Tibial artery (tissue), 4 donors: ENCODE results near the gene RHOA.

Source experiments
- DNase-seq, 2 donors: peaks; one replicate each; pipeline ENCODE4 v3.0.0-alpha.2; 2019
- H3K27ac ChIP-seq, 2 donors: fragments of 200-600 bp; sonication (generic) in 1 of 2; 1 replicate in 1 of 2; 2 replicates in 1 of 2; pipeline ENCODE4 v1.5.1; 2018 to 2019; ENCODE audit warnings: mild to moderate bottlenecking in 1 of 2
- H3K27me3 ChIP-seq, 2 donors: fragments of 200-600 bp; sonication (generic) in 1 of 2; one replicate each; pipeline versions ENCODE4 v1.5.1 to v1.6.0; 2016 to 2019
- H3K36me3 ChIP-seq, 3 donors: fragments of 200-600 bp; sonication (generic) in 2 of 3; one replicate each; pipeline ENCODE4 v1.5.1; 2016 to 2019; ENCODE audit warnings: mild to moderate bottlenecking in 2 of 3
- H3K4me1 ChIP-seq, 4 donors: fragments of 200-600 bp; sonication (generic) in 2 of 4; 1 replicate in 3 of 4; 2 replicates in 1 of 4; pipeline ENCODE4 v1.5.1; 2016 to 2019
- H3K4me3 ChIP-seq, 2 donors: fragments of 200-600 bp; sonication (generic) in 1 of 2; 1 replicate in 1 of 2; 2 replicates in 1 of 2; pipeline ENCODE4 v1.5.1; 2018 to 2019; ENCODE audit warnings: mild to moderate bottlenecking in 2 of 2
- H3K9me3 ChIP-seq, 3 donors: fragments of 200-600 bp; sonication (generic) in 1 of 3; one replicate each; pipeline ENCODE4 v1.5.1; 2016 to 2019
- intact Hi-C: fragments of 100-400 bp; cut with DNase I; formaldehyde crosslinking; loops from one replicate; pipeline ENCODE4 v1.15.0; 2023; ENCODE audit warnings: low total_unique reads
- TF ChIP-seq, protein P1 (sequence below), 2 experiments: fragments of 200-600 bp in 1 of 2; fragments of 450-650 bp in 1 of 2; IDR thresholded peaks; one replicate each; pipeline ENCODE4 v1.5.1; 2017 to 2019; ENCODE audit warnings: antibody characterized with exemption in 2 of 2, mild to moderate bottlenecking in 1 of 2, moderate library complexity in 1 of 2

The RHOA gene

DNA sequence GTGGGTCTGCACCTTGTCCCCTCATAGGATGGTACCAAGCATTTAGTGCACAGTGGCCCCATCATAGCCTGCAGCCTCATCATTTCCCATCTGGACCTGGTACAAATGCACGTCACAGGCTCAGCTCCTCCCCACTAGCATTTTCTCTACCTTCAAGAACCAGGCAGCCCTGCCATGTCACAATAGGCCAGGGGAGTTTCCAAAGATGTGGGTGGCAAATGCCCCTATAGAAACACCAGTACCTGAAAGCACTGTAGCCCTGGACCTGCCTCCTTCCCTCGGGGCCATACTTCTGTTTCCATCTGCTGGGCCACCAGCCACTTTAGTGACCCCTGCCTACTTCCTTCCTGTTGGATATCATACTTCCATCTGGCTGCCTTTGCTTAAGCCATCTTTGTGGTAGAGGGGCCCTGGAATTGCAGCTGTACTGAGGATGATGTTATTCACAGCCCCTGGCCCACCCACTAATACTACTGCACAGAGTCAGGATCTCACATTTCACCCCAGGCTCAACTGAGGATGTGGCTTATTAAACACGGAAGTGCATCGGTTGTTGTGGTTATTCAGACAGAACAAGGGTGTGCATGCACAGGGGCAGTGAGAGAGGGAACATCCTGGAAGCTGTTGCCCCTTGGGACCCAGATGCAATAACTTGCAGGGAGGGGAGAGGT is 4.3 kb upstream of the RHOA start:
- Histone ChIP-seq H3K27ac (peak overlapping the region in 1 of 2 donors; percentile 98), H3K4me1 (peaks cover 0 to 32% (median 20%) of the 10 kb centered on the region in 4 donors), H3K9me3 (no peaks in the 10 kb centered on the region), H3K4me3 (no peak overlapping the region), H3K36me3 (peaks cover 4 to 64% (median 6%) of the 10 kb centered on the region in 3 donors), H3K27me3 (no peaks in the 10 kb centered on the region)
- intact Hi-C loops, result no loop called here
- TF ChIP-seq, protein P1, sequence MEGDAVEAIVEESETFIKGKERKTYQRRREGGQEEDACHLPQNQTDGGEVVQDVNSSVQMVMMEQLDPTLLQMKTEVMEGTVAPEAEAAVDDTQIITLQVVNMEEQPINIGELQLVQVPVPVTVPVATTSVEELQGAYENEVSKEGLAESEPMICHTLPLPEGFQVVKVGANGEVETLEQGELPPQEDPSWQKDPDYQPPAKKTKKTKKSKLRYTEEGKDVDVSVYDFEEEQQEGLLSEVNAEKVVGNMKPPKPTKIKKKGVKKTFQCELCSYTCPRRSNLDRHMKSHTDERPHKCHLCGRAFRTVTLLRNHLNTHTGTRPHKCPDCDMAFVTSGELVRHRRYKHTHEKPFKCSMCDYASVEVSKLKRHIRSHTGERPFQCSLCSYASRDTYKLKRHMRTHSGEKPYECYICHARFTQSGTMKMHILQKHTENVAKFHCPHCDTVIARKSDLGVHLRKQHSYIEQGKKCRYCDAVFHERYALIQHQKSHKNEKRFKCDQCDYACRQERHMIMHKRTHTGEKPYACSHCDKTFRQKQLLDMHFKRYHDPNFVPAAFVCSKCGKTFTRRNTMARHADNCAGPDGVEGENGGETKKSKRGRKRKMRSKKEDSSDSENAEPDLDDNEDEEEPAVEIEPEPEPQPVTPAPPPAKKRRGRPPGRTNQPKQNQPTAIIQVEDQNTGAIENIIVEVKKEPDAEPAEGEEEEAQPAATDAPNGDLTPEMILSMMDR (IDR thresholded peaks at IDR 0.05), result no peak
- no peak for DNase-seq

DNA sequence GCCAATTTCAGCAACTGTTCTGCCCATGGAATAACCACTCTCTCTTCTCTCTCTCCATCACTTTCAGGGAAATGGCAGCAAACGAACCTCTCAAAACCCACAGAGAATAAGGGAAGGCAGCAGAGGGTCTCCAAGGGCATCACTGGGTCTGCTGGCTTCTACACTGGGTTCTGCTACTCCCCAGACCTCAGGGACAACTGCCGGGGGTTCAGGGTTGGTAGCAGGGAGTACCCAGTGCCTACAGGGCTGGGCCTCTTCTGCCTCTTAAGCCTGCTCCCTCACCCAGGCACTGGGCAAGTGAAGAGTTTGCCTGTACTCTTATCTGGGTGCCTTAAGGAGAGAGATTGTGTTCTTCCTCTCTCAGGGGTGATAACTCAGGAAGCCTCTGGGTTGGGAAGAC is 3.0 kb upstream of the RHOA start:
- no peaks in the 10 kb centered on the region for H3K27me3 ChIP-seq
- TF ChIP-seq, protein P1 (IDR thresholded peaks at IDR 0.05), result no peak
- H3K4me3 ChIP-seq, result no peak overlapping the region
- DNase-seq, result no peak
- peaks cover 0 to 40% (median 25%) of the 10 kb centered on the region in 4 donors for H3K4me1 ChIP-seq
- H3K27ac ChIP-seq, result peak overlapping the region in 1 of 2 donors; percentile 98
- H3K9me3 ChIP-seq, result no peaks in the 10 kb centered on the region
- intact Hi-C loops, result no loop called here
- H3K36me3 ChIP-seq, result peaks cover 4 to 51% (median 6%) of the 10 kb centered on the region in 3 donors

DNA sequence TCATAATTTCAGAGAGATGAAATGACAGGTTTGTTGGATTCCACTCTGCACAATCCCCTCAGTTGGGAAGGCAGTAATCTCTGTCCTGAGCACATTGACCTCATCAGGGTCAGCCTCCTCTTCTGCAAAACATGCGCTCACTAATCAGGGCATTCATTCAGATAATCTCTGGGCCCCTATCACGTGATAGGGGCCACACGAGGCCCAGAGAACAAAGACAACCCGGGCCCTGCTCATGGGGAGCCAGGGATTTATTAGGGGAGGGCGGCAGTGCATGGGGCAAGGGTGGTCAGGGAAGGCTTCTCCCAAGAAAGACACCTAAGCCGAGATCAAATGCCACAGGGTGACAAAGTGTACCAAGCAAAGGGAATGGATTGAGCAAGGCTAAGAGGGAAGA is 1.6 kb upstream of the RHOA start:
- intact Hi-C loops, result no loop called here
- Histone ChIP-seq H3K9me3 (no peaks in the 10 kb centered on the region), H3K27ac (peak overlapping the region; percentile 86 to 98), H3K4me1 (peaks cover 0 to 54% (median 36%) of the 10 kb centered on the region in 4 donors), H3K4me3 (peak overlapping the region; percentile 79 to 90), H3K36me3 (peaks cover 4 to 38% (median 6%) of the 10 kb centered on the region in 3 donors), H3K27me3 (no peaks in the 10 kb centered on the region)
- TF ChIP-seq, protein P1 (IDR thresholded peaks at IDR 0.05), result no peak
- DNase-seq, result no peak

DNA sequence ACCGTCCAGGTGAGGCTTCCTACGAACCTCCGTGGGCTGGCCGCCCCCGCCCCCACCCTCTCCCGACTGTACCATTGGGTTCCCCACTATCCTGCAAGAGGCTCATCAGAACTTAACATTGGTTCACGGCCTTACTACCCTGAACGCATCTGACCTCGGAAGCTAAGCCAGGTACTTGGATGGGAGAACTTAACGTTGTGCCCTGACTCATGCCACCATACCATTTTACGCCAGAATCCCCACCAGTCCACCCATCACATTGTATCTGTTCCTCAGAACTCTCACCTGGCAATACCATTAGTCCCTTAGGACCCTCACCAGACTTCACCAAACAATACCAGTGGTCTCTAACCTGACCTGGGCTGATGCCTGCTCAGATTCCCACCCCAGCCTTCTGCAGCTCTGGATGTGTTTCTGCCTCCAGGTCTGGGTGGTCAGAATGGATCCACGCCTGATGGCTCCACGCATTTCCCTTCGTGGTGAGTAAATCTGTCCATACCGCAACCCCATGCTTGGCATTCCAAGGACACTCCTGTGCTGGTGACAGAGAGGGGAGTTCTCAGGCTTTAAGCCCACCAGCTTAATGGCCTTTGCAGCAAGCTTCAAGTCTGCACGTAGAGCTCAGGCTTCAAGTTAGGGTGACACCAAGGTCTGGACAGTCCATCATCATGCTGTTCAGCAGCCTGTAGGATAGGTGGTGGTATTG is 1.0 kb upstream of the RHOA start:
- H3K4me1 ChIP-seq, result peaks cover 0 to 60% (median 41%) of the 10 kb centered on the region in 4 donors
- H3K36me3 ChIP-seq, result peaks cover 4 to 34% (median 6%) of the 10 kb centered on the region in 3 donors
- no peaks in the 10 kb centered on the region for H3K9me3 ChIP-seq
- H3K27me3 ChIP-seq, result no peaks in the 10 kb centered on the region
- TF ChIP-seq, protein P1 (IDR thresholded peaks at IDR 0.05), result no peak
- peak overlapping the region; percentile 79 to 90 for H3K4me3 ChIP-seq
- intact Hi-C loops, result no loop called here
- DNase-seq, result no peak
- H3K27ac ChIP-seq, result peak overlapping the region; percentile 86 to 98

DNA sequence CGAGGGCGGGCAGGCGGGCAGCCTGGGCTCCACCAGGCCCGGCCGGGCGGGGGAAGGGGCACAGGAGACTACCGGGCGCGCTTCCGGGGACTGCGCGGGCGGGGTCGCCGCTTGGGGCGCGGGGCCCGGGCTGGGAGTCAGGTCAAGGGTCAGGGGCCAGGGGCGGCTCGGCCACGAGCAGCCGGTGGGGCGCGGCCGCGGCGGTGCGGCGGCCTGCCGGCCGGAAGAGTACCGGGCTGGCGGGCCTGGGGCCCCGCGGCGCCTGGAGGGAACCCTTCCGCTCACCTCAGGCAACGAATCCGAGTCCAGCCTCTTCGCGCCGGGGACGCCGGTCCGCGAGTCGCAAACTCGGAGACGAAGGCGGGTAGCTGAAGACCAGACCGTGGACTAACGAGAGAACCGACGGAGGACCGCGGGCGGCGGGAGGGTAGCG is 225 bp downstream of the RHOA start:
- no peaks in the 10 kb centered on the region for H3K9me3 ChIP-seq
- H3K27ac ChIP-seq, result peak overlapping the region; percentile 96 to 99
- TF ChIP-seq, protein P1 (IDR thresholded peaks at IDR 0.05), result peak in 1 of 2 experiments; percentile 12
- DNase-seq, result peak; percentile 51 to 81
- peak overlapping the region; percentile 85 to 90 for H3K4me3 ChIP-seq
- H3K36me3 ChIP-seq, result peaks cover 4 to 22% (median 6%) of the 10 kb centered on the region in 3 donors
- intact Hi-C loops, result no loop called here
- peaks cover 0 to 72% (median 50%) of the 10 kb centered on the region in 4 donors for H3K4me1 ChIP-seq
- no peaks in the 10 kb centered on the region for H3K27me3 ChIP-seq
